HG03280 (cell line): ENCODE data around the gene CALN1.
"Not testable (repeated sequence)": the region's sequence is repeated elsewhere in the genome, so short reads cannot be mapped to it uniquely, and the experiment has no call there.

ENCODE experiments used
- ATAC-seq: cut with Tn5 transposase; IDR thresholded peaks from one replicate; pipeline ENCODE4 v1.9.1; 2021; ENCODE audit warnings: mild to moderate bottlenecking, moderate library complexity; ENCODE audit not compliant: unreplicated experiment

Gene CALN1

GRCh38 chr7:71769326-71769725, 642.8 kb downstream of the CALN1 start:
- no peak for ATAC-seq

- ATAC-seq: no peak
Observed at GRCh38 chr7:71768450-71768849, 643.7 kb downstream of the CALN1 start.

GRCh38 chr7:71766016-71766415, 646.1 kb downstream of the CALN1 start:
- ATAC-seq: no peak

GRCh38 chr7:71761336-71761735, 650.8 kb downstream of the CALN1 start:
- ATAC-seq: no peak

- no peak for ATAC-seq
Observed at GRCh38 chr7:71754828-71755227, 657.3 kb downstream of the CALN1 start.

- no peak for ATAC-seq
Observed at GRCh38 chr7:71753956-71754664, 658.0 kb downstream of the CALN1 start.

GRCh38 chr7:71753236-71753635, 658.9 kb downstream of the CALN1 start:
- no peak for ATAC-seq

GRCh38 chr7:71752171-71752935, 659.8 kb downstream of the CALN1 start:
- ATAC-seq: no peak

- no peak for ATAC-seq
Observed at GRCh38 chr7:71750290-71750689, 661.8 kb downstream of the CALN1 start.

GRCh38 chr7:71746006-71746405, 666.1 kb downstream of the CALN1 start:
- no peak for ATAC-seq

GRCh38 chr7:71740174-71740560, 672.0 kb downstream of the CALN1 start:
- ATAC-seq: no peak

- ATAC-seq: no peak
Observed at GRCh38 chr7:71739520-71740173, 672.5 kb downstream of the CALN1 start.

GRCh38 chr7:71737931-71738540, 674.1 kb downstream of the CALN1 start:
- not testable (repeated sequence) for ATAC-seq

- no peak for ATAC-seq
Observed at GRCh38 chr7:71735961-71736556, 676.1 kb downstream of the CALN1 start.

- no peak for ATAC-seq
Observed at GRCh38 chr7:71733107-71733870, 678.8 kb downstream of the CALN1 start.

- no peak for ATAC-seq
Observed at GRCh38 chr7:71731740-71732139, 680.4 kb downstream of the CALN1 start.
